GM23338 (cell line): ENCODE data around the gene EPHB1. TPM values are rescaled to one million over a fixed set of nuclear protein-coding genes. Genes with fewer than 3 reads are reported as not detected.

Experiments used
- ATAC-seq: fragments of 200-7000 bp; cut with Tn5 transposase; 3 replicates; pipeline ENCODE4 v1.9.1; 2020
- DNase-seq: peaks from one replicate; pipeline ENCODE4 v3.0.0-alpha.2; 2015; ENCODE audit warnings: low spot score
- H2AFZ ChIP-seq: fragments of 200-600 bp; sonication (generic); 2 replicates; pipeline ENCODE4 v1.8.0; 2016; ENCODE audit warnings: antibody characterized with exemption, mild to moderate bottlenecking, moderate library complexity
- H3F3A ChIP-seq: fragments of 200-600 bp; sonication (generic); replicated peaks from 2 replicates; pipeline ENCODE4 v1.8.0; 2017; ENCODE audit warnings: antibody characterized with exemption, mixed run types, low read depth
- H3K27ac ChIP-seq: fragments of 200-600 bp; sonication (generic); 2 replicates; pipeline ENCODE4 v1.6.1; 2016; ENCODE audit warnings: low read depth
- H3K27me3 ChIP-seq: fragments of 200-600 bp; sonication (generic); 2 replicates; pipeline ENCODE4 v1.8.0; 2016; ENCODE audit warnings: mild to moderate bottlenecking, mixed run types, moderate library complexity; ENCODE audit not compliant: insufficient read depth
- H3K36me3 ChIP-seq: fragments of 200-600 bp; sonication (generic); 2 replicates; pipeline ENCODE4 v1.8.0; 2016; ENCODE audit warnings: mild to moderate bottlenecking; ENCODE audit not compliant: insufficient read depth
- H3K4me1 ChIP-seq: fragments of 200-600 bp; sonication (generic); 2 replicates; pipeline ENCODE4 v1.8.0; 2016; ENCODE audit warnings: mild to moderate bottlenecking, moderate library complexity; ENCODE audit not compliant: insufficient read depth
- H3K4me2 ChIP-seq: fragments of 200-600 bp; sonication (generic); 2 replicates; pipeline ENCODE4 v1.7.1; 2017; ENCODE audit warnings: mixed run types
- H3K4me3 ChIP-seq: fragments of 200-600 bp; sonication (generic); 2 replicates; pipeline ENCODE4 v1.6.1; 2016; ENCODE audit warnings: mixed run types
- H3K79me2 ChIP-seq: fragments of 200-600 bp; sonication (generic); replicated peaks from 2 replicates; pipeline ENCODE4 v1.8.0; 2017; ENCODE audit warnings: mild to moderate bottlenecking; ENCODE audit not compliant: insufficient read depth
- H3K9me2 ChIP-seq: fragments of 200-600 bp; sonication (generic); 2 replicates; pipeline ENCODE4 v1.8.0; 2017; ENCODE audit not compliant: insufficient read depth
- H4K20me1 ChIP-seq: fragments of 200-600 bp; sonication (generic); replicated peaks from 2 replicates; pipeline ENCODE4 v1.8.0; 2017; ENCODE audit warnings: mild to moderate bottlenecking; ENCODE audit not compliant: insufficient read depth
- H3K27ac Mint-ChIP-seq: 2 replicates; pipeline ENCODE4 v1.8.0; 2020; ENCODE audit warnings: inconsistent platforms, mild to moderate bottlenecking, moderate library complexity, mixed read lengths
- H3K27me3 Mint-ChIP-seq: 3 replicates; pipeline ENCODE4 v1.8.0; 2022; ENCODE audit warnings: low read depth, mild to moderate bottlenecking, moderate library complexity, mixed read lengths, inconsistent platforms; ENCODE audit not compliant: insufficient read depth, poor library complexity
- H3K36me3 Mint-ChIP-seq: 3 replicates; pipeline ENCODE4 v1.8.0; 2021; ENCODE audit warnings: low read depth, mild to moderate bottlenecking, inconsistent platforms, moderate library complexity, mixed read lengths
- H3K4me1 Mint-ChIP-seq: 3 replicates; pipeline ENCODE4 v1.8.0; 2020; ENCODE audit warnings: mild to moderate bottlenecking, inconsistent platforms, mixed read lengths
- H3K4me3 Mint-ChIP-seq: 3 replicates; pipeline ENCODE4 v1.8.0; 2021; ENCODE audit warnings: moderate library complexity, mild to moderate bottlenecking, inconsistent platforms, mixed read lengths
- H3K9me3 Mint-ChIP-seq: 3 replicates; pipeline ENCODE4 v1.8.0; 2020; ENCODE audit warnings: moderate library complexity, mild to moderate bottlenecking, inconsistent platforms, mixed read lengths
- CTCF ChIP-seq, 2 experiments: fragments of 200-600 bp in 1 of 2; sonication (generic) in 1 of 2; conservative IDR thresholded peaks; 2 replicates each; pipeline versions ENCODE4 v1.5.1 to v1.6.1; 2016 to 2017; ENCODE audit warnings: antibody characterized with exemption in 2 of 2, low read depth in 2 of 2, mild to moderate bottlenecking in 2 of 2, moderate library complexity in 1 of 2
- EZH2 ChIP-seq: fragments of 200-600 bp; sonication (generic); IDR thresholded peaks from one replicate; pipeline ENCODE4 v1.8.0; 2017; ENCODE audit warnings: antibody characterized with exemption, mild to moderate bottlenecking, low read depth; ENCODE audit not compliant: unreplicated experiment
- EZH2phosphoT487 ChIP-seq: fragments of 200-600 bp; sonication (generic); IDR thresholded peaks from one replicate; pipeline ENCODE4 v1.8.1; 2018; ENCODE audit warnings: antibody characterized with exemption; ENCODE audit not compliant: unreplicated experiment
- JUNB ChIP-seq: IDR thresholded peaks from one replicate; pipeline ENCODE4 v1.6.1; 2016; ENCODE audit warnings: antibody characterized with exemption; ENCODE audit not compliant: unreplicated experiment
- NANOG ChIP-seq: IDR thresholded peaks from 2 replicates; pipeline ENCODE4 v1.6.1; 2016; ENCODE audit warnings: antibody characterized with exemption, borderline replicate concordance
- POLR2AphosphoS5 ChIP-seq: IDR thresholded peaks from 2 replicates; pipeline ENCODE4 v1.6.1; 2016; ENCODE audit warnings: antibody characterized with exemption, low read depth
- STAT1 ChIP-seq: IDR thresholded peaks from one replicate; pipeline ENCODE4 v1.6.1; 2016; ENCODE audit warnings: antibody characterized with exemption; ENCODE audit not compliant: unreplicated experiment
- ZNF114 ChIP-seq: fragments of 250-450 bp; sonication (Bioruptor Pico); IDR thresholded peaks from 2 replicates; pipeline ENCODE4 v1.5.0; 2020; ENCODE audit warnings: mild to moderate bottlenecking, moderate library complexity
- ZNF331 ChIP-seq: fragments of 250-450 bp; sonication (Bioruptor Pico); IDR thresholded peaks from 2 replicates; pipeline ENCODE4 v1.5.0; 2020; ENCODE audit warnings: low read depth, mild to moderate bottlenecking, moderate library complexity
- polyA plus RNA-seq: library from polyadenylated mRNA; unstranded; fragments of >200 nt; fragmentation: Nextera tagmentation; extraction: Ambion mirVana; gene quantifications from 2 replicates; pipeline ENCODE4 v1.2.1, GENCODE V29; 2016
- total RNA-seq: library from RNA; depleted of rRNA; stranded (reverse); fragments of >200 nt; shearing (Covaris generic); gene quantifications from 2 replicates; pipeline ENCODE4 v1.2.3, GENCODE V29; 2014
- TF ChIP-seq, protein P1 (sequence below): IDR thresholded peaks from 2 replicates; pipeline ENCODE4 v1.6.1; 2016; ENCODE audit warnings: antibody characterized with exemption

The EPHB1 gene
- total and polyA plus RNA-seq, 2 experiments from 2014 or later: 2.7 to 5.2 TPM

DNA sequence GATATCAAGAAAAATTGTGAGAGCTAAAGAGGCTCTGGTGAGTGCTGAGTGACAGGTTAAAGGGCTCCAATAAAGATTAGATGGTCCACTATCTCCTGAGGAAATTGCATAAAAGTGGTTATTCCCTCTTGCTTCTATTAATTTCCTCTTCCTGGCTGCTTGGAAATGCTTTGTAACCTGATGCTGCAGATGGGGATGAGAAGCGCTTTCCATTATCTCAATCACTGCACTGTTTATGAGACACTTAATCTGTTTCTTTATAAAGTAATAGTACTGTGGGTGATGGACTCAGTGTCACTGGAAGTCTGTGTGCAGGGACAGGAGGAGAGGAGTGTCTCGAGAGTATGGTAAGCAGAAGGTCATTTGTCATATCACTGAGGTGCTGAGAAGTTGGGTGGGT is 305.3 kb downstream of the EPHB1 start (continued):
- TF ChIP-seq EZH2phosphoT487 (no peak), CTCF (conservative IDR thresholded peaks at IDR 0.05; ENCODE audit: low read depth in 2 of 2) (no peak), EZH2 (no peak), POLR2AphosphoS5 (no peak)
- TF ChIP-seq, protein P1, sequence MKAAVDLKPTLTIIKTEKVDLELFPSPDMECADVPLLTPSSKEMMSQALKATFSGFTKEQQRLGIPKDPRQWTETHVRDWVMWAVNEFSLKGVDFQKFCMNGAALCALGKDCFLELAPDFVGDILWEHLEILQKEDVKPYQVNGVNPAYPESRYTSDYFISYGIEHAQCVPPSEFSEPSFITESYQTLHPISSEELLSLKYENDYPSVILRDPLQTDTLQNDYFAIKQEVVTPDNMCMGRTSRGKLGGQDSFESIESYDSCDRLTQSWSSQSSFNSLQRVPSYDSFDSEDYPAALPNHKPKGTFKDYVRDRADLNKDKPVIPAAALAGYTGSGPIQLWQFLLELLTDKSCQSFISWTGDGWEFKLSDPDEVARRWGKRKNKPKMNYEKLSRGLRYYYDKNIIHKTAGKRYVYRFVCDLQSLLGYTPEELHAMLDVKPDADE: no peak

DNA sequence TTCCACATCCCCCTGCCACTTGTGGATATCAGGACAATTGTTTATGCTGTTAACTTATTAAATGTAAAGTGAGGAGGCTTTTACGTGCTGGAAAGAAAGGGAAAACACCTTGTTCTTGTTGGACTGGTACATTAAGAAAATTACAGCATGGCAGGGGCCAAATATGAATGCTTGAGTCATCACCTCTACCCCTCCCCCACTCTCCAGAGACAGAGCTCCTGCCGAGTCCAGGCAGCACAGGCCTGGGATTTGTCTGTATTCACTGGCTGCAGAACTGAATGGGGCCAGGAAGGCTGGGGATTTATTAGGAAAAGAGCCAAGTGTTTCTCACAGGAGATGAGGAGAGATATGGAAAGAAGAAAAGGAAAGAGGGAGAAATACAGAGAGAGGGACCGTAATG is 308.9 kb downstream of the EPHB1 start:
- no peaks in the 10 kb centered on the region for H3F3A ChIP-seq
- H3K27ac Mint-ChIP-seq: peak overlapping the region; percentile 11; the same call in 1 of the 2 replicates
- TF ChIP-seq ZNF114 (no peak), JUNB (no peak), STAT1 (no peak), NANOG (no peak), ZNF331 (CRISPR knock-in tag) (no peak), EZH2phosphoT487 (no peak), EZH2 (no peak)
- peaks cover 7% of the 10 kb centered on the region for H3K9me2 ChIP-seq
- no peak overlapping the region for H3K4me3 Mint-ChIP-seq
- H4K20me1 ChIP-seq: no peaks in the 10 kb centered on the region
- H3K79me2 ChIP-seq: no peaks in the 10 kb centered on the region
- H3K36me3 Mint-ChIP-seq: no peaks in the 10 kb centered on the region
- H2AFZ ChIP-seq: no peak overlapping the region
- no peaks in the 10 kb centered on the region for H3K9me3 Mint-ChIP-seq
- no peaks in the 10 kb centered on the region for H3K36me3 ChIP-seq
- H3K4me2 ChIP-seq: no peak overlapping the region
- H3K27me3 Mint-ChIP-seq: peaks cover 11% of the 10 kb centered on the region
- no peaks in the 10 kb centered on the region for H3K27me3 ChIP-seq
- no peak overlapping the region for H3K4me3 ChIP-seq
- ATAC-seq (peak; percentile 45; the same call in 2 of the 3 replicates), DNase-seq (no peak)
- 0 out of 2 replicates have a peak, but pooled peaks cover 7% of the 10 kb centered on the region for H3K4me1 ChIP-seq
- H3K4me1 Mint-ChIP-seq: peaks cover 38% of the 10 kb centered on the region
- H3K27ac ChIP-seq: no peak overlapping the region

DNA sequence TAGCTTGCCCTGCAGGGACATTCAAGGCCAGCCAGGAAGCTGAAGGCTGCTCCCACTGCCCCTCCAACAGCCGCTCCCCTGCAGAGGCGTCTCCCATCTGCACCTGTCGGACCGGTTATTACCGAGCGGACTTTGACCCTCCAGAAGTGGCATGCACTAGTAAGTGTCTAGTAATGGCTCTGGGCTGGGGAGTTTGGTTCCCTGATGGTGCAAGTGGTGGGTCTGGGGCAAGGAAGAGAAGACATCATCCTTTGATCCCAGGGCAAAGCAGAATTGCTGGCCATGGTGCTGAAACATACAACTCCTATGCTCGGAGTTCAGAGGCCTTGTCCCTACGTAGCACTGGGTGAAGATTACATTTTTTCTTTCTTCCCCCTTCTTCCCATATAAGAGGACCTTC is 311.4 kb downstream of the EPHB1 start:
- no peaks in the 10 kb centered on the region for H3K27me3 ChIP-seq
- peaks cover 7% of the 10 kb centered on the region for H3K9me2 ChIP-seq
- H3K36me3 ChIP-seq: no peaks in the 10 kb centered on the region
- no peak overlapping the region for H3K4me2 ChIP-seq
- no peaks in the 10 kb centered on the region for H3K79me2 ChIP-seq
- H3F3A ChIP-seq: no peaks in the 10 kb centered on the region
- peak; percentile 82 for DNase-seq
- 0 out of 2 replicates have a peak, but pooled peaks cover 7% of the 10 kb centered on the region for H3K4me1 ChIP-seq
- Mint-ChIP-seq H3K9me3 (no peaks in the 10 kb centered on the region), H3K27me3 (peaks cover 2% of the 10 kb centered on the region), H3K27ac (no peak overlapping the region), H3K4me1 (peaks cover 14% of the 10 kb centered on the region), H3K36me3 (no peaks in the 10 kb centered on the region), H3K4me3 (no peak overlapping the region)
- peak; percentile 92 for ATAC-seq
- H2AFZ ChIP-seq: no peak overlapping the region
- H4K20me1 ChIP-seq: no peaks in the 10 kb centered on the region
- no peak overlapping the region for H3K27ac ChIP-seq
- no peak overlapping the region for H3K4me3 ChIP-seq
- TF ChIP-seq STAT1 (no peak), JUNB (no peak), POLR2AphosphoS5 (no peak), NANOG (no peak), CTCF (conservative IDR thresholded peaks at IDR 0.05; ENCODE audit: low read depth in 2 of 2) (no peak)
